GM18502 (cell line): Measurements from ENCODE around the gene ATP4A.

ENCODE experiments used
- ATAC-seq: cut with Tn5 transposase; IDR thresholded peaks from one replicate; pipeline ENCODE4 v1.9.1; 2021; ENCODE audit warnings: mild to moderate bottlenecking; ENCODE audit not compliant: unreplicated experiment, poor library complexity

ATP4A gene

GRCh38 chr19:35508129-35508528, 55.3 kb downstream of the ATP4A start:
- ATAC-seq: no peak

GRCh38 chr19:35507561-35507960, 55.9 kb downstream of the ATP4A start:
- no peak for ATAC-seq

- ATAC-seq: no peak
Observed at GRCh38 chr19:35506011-35506410, 57.4 kb downstream of the ATP4A start.

- ATAC-seq: no peak
Observed at GRCh38 chr19:35502751-35503150, 60.7 kb downstream of the ATP4A start.

GRCh38 chr19:35501684-35502083, 61.8 kb downstream of the ATP4A start:
- ATAC-seq: no peak

GRCh38 chr19:35500611-35501010, 62.8 kb downstream of the ATP4A start:
- ATAC-seq: no peak
